HG02759 (cell line): Measurements from ENCODE around the gene CKMT2.

Source experiments
- ATAC-seq: cut with Tn5 transposase; IDR thresholded peaks from one replicate; pipeline ENCODE4 v1.9.1; 2021; ENCODE audit warnings: mild to moderate bottlenecking, moderate library complexity; ENCODE audit not compliant: unreplicated experiment

The CKMT2 gene

GRCh38 chr5:81233080-81233634 lies at the start of gene CKMT2:
Gene CKMT2 (plus strand): TSS chr5:81233322. CDS start chr5:81251133, 17,811 bp downstream.
- ATAC-seq: no peak

GRCh38 chr5:81183811-81184748 lies 49.0 kb upstream of the CKMT2 start:
- ATAC-seq: no peak

DNA sequence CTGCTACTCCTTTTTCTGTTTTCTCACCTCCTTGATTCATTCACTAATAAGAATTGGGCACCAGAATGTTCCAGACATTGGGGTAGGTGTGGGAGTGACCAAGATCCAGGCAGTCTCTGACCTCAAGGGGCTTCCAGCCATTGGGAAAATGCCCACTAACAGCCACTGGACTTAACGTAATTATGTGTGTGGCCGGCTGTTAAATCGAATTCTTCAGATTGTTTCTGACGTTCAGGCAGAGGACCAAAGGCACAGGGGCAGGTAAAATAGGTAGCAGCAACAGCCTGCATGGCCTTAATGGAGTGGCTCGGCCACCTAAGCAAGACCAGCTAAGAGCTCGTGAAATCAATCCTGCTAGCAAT lies 48.4 kb upstream of the CKMT2 start:
- no peak for ATAC-seq

- ATAC-seq: no peak
Observed at GRCh38 chr5:81187885-81188284, 45.2 kb upstream of the CKMT2 start.

DNA sequence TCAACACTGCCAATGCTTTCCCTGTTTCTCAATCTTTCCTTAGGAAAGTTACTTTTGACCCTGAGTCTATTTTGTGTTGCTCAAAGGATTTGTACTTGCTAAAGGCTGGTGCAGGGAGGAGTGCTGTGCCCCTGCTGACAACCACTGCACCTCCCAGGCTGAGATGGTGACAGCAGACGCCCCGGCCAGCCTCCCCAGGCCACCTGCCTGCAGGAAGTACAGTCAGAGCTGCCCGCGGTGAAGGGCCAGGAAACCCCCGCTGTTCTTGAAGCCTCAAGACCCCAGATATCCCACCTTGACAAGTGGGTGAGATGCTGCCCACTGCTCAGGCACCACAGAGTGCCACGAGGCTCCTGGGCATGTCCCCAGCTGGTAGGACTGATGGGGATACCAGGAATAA lies 44.2 kb upstream of the CKMT2 start:
- no peak for ATAC-seq

DNA sequence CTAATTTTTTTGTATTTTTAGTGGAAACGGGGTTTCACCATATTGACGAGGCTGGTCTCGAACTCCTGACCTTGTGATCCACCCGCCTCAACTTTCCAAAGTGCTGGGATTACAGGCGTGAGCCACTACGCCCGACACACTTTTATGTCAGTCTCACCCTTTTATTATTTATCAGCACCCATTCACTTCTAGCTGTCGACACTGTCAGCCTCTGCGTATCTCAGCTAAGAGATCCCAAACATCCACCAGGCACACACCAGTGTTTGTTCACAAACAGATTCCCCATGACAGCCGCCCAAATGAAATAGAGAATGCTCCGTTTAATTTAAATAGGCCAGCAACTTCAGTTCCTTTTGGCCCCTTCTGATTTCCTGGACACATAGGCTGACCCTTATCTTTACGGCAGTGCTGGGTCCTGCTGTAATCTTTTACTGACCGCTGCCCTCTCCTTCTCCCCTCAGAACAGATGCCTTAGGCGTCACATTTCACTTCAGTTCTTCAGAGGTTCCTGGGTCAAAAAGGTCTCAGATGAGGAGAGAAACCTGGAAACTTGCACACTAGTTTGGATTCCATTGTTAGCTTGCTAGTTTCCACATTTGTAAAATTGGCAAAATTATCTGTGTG lies 43.1 kb upstream of the CKMT2 start:
- ATAC-seq: no peak

DNA sequence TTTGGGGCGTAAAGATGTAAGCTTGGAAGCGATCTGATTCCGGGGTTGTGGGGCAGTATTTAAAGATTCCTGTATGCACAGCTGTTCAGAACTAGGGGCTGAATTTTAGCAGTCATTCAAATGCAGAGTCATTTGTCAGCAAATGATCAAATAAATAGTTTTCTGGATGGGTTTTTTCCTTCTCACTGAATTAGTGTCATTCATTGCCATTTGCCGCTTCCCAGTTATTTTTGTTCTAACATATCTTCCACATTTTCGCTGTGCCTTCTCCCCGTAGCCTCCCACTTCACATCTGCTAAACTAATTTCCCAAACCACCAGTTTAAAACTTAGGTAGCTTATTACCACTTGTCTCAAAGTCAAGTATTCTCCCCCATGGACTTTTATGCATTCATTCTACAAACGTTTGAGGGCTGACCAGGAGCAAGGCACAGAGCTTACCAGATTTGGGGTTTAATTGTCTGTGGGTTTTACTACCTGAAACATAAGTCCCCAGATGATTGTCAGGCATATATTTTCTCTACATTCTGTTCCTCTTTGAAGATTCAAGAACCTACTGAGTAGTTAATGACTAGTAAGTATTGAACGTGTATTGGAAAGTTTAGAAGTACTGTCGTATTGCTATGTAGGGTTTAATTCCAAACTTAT lies 41.3 kb upstream of the CKMT2 start:
- no peak for ATAC-seq

DNA sequence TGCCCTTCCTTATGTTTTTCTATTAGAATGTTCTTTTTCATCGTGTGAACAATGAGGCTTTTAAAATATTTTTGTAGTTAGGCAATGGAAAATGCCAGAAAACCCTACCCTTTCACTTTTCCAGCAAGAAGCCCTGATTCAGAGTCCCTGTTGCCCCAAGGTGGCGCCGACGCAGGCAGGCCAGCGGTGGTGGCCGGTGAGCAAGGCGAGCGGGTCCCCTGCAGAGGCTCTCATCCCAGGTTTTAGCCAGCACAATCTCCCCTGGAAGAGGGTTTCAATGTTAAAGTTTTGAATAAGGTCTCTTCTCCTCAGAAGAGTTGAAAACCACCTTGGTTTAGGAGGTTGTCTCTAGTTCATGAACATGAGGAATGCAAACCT lies 40.8 kb upstream of the CKMT2 start:
- ATAC-seq: no peak

DNA sequence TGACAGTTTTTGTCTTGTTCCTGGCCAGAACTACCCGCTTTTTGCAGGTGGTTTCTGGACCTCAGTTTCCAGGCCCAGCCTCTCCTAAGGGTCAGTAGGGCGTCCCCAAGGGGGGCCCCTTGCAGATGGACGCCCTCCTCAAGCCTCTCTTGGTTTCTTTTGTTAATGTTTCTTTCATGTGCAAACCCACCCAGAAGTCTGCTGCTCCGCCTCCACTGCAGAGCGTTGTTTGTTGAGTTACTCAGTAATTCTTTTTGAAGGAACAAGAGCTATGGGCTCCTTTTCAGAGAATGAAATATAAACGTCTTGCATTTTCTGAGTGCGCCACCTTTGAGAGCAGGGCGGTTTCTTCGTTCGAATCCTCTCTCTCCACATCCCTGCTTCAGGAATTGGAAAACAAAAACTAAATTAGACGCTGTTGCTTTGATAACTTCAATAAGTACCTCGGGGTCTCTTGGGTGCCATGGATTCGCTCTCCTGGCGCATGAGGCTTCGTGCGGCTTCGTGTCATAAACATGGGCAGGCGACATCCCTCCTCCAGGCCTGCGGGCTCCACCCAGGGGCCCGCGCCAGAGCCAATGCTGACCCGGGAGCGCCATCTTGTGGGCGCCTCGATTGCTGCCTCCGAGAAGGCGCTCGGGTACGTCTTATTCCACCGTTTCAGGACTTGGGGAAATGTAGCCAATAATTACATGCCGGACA lies 38.3 kb upstream of the CKMT2 start:
- ATAC-seq: peak; percentile 99

- ATAC-seq: no peak
Observed at GRCh38 chr5:81195335-81195929, 37.7 kb upstream of the CKMT2 start.

GRCh38 chr5:81202655-81203054 lies 30.5 kb upstream of the CKMT2 start:
- ATAC-seq: no peak

DNA sequence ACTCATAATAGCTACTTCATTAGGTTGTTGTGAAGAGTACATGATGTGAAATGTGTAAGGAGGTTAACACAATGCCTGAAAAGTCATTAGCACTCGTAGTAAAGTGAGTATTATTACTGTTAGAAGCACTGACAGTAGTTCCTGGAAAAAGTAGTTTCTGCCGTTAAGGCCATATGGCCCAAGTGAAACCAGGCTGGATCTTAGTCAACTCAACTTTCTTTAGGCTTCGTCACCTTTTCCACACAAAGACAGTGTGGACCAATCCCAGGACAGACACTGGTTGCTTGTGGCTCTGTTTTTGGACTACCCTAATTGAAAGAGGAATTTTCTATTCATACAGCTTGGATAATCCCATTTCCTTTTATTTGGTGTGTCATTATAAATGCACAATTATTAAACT lies 29.4 kb upstream of the CKMT2 start:
- no peak for ATAC-seq

DNA sequence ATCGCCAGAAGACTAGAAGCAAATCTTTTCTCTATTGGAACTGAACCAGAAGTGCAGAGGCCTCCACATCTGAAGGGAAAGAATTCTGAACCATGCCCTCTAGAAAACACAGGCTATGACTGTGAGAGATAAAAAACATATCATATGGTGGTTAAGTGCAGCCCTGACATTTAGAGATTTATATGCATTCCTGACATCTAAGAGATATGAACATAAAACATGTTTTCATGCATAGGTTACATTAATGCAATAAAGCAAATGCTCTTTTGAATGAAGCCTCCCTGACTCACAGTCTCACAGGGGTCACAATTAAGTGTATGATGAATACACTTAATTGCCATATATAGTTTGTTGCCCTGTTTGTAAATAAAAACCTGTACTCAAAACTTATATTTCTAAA lies 28.9 kb upstream of the CKMT2 start:
- no peak for ATAC-seq

GRCh38 chr5:81205058-81205457 lies 28.1 kb upstream of the CKMT2 start:
- no peak for ATAC-seq

GRCh38 chr5:81207009-81207408 lies 26.1 kb upstream of the CKMT2 start:
- no peak for ATAC-seq

DNA sequence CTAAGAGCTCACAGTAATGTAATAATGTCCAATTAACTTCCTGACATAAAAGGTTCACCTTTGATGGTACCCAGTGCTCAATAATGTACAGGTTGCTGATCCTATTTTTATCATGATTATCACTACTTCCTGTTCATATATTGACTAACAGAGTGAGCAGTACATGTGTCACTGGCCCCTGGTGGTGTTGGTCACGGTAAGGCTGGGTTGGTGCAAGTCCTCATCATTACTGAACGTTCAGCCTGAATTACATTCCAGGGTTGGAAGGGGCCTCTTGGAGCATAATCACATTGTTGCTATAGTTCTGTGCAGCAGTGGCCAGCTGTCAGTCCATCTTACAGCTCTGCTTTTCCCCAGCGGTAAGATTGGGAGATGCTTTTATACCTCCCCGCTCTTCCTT lies 24.2 kb upstream of the CKMT2 start:
- no peak for ATAC-seq

GRCh38 chr5:81209386-81209785 lies 23.7 kb upstream of the CKMT2 start:
- no peak for ATAC-seq

DNA sequence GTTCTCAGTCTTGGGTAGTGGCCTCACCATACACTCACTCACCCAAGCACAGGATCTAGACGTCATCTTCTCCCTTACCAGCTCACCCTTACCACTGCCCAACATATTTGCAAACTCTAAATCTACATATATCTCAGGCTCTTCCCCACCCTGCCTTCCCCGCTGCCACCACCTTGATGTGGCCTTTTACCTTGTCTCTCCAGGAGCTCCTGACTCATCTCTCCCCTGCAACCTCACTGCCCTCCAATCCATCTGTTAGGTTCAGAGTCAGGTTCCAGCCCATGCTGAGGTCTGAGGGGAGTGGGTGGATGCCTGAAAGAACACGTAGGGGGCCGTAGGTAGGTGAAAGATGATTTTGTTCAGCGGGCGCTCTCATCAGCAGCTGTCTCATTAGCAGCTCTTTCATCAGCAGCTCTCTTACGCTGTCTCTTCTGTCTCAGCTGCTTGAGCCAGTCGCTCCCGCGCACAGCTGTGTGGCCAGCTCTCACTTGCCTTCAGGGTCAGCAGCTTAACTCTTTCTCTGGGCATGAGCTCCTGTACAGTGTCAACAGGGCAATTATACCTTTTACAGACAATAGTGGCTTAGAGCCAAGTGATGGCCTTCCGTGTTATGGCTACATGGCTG lies 23.1 kb upstream of the CKMT2 start:
- no peak for ATAC-seq

DNA sequence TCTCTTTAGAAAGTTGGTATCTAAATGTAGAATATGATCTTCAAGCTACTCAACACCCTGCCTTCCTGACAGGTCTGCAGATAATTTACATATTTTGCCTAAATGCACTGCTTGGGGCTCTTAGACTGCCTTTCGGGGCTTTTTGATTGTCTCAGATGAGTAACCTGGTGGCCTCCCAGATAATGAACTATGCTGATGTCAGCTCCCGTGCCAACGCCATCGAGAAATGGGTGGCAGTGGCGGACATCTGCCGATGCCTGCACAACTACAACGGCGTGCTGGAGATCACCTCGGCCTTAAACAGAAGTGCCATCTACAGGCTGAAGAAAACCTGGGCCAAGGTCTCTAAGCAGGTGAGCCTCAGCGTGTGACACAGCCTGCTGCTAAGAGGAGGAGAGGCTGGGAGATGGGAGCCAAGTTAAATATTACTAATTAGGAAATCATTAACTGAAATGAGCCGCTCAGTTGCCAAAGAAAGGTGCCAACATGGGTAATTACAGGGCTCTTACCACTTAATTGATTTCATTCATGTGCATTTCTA lies 20.8 kb upstream of the CKMT2 start:
- peak; percentile 67 for ATAC-seq

- no peak for ATAC-seq
Observed at GRCh38 chr5:81213070-81213469, 20.1 kb upstream of the CKMT2 start.
